C4-2B (cell line): ENCODE measurements around the gene KANSL1L.

Experiments
- H3K27ac ChIP-seq: fragments of 450-650 bp; 2 replicates; pipeline ENCODE4 v1.5.1; 2017
- ZFX ChIP-seq: fragments of 450-650 bp; IDR thresholded peaks from 2 replicates; pipeline ENCODE4 v1.6.1; 2017
- TF ChIP-seq, protein P1 (sequence below): fragments of 450-650 bp; conservative IDR thresholded peaks from 2 replicates; pipeline ENCODE4 v1.5.1; 2017; ENCODE audit warnings: mild to moderate bottlenecking

KANSL1L gene

GRCh38 chr2:210094787-210095186 is 76.4 kb downstream of the KANSL1L start:
- TF ChIP-seq ZFX = no peak
- TF ChIP-seq, protein P1, sequence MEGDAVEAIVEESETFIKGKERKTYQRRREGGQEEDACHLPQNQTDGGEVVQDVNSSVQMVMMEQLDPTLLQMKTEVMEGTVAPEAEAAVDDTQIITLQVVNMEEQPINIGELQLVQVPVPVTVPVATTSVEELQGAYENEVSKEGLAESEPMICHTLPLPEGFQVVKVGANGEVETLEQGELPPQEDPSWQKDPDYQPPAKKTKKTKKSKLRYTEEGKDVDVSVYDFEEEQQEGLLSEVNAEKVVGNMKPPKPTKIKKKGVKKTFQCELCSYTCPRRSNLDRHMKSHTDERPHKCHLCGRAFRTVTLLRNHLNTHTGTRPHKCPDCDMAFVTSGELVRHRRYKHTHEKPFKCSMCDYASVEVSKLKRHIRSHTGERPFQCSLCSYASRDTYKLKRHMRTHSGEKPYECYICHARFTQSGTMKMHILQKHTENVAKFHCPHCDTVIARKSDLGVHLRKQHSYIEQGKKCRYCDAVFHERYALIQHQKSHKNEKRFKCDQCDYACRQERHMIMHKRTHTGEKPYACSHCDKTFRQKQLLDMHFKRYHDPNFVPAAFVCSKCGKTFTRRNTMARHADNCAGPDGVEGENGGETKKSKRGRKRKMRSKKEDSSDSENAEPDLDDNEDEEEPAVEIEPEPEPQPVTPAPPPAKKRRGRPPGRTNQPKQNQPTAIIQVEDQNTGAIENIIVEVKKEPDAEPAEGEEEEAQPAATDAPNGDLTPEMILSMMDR = no peak
- H3K27ac ChIP-seq = no peak overlapping the region

GRCh38 chr2:210092791-210093190 is 78.4 kb downstream of the KANSL1L start:
- TF ChIP-seq ZFX = no peak
- TF ChIP-seq, protein P1 = no peak; the same call in 1 of the 2 replicates
- H3K27ac ChIP-seq = no peak overlapping the region

- TF ChIP-seq, protein P1 = no peak
- TF ChIP-seq ZFX = no peak
- no peak overlapping the region for H3K27ac ChIP-seq
Observed at GRCh38 chr2:210086930-210087329, 84.3 kb downstream of the KANSL1L start.

- no peak overlapping the region for H3K27ac ChIP-seq
- TF ChIP-seq, protein P1 = no peak
- TF ChIP-seq ZFX = no peak
Observed at GRCh38 chr2:210086292-210086691, 84.9 kb downstream of the KANSL1L start.

GRCh38 chr2:210072922-210073509 is 98.2 kb downstream of the KANSL1L start:
- TF ChIP-seq ZFX = no peak
- TF ChIP-seq, protein P1 = peak; percentile 79
- no peak overlapping the region for H3K27ac ChIP-seq

DNA sequence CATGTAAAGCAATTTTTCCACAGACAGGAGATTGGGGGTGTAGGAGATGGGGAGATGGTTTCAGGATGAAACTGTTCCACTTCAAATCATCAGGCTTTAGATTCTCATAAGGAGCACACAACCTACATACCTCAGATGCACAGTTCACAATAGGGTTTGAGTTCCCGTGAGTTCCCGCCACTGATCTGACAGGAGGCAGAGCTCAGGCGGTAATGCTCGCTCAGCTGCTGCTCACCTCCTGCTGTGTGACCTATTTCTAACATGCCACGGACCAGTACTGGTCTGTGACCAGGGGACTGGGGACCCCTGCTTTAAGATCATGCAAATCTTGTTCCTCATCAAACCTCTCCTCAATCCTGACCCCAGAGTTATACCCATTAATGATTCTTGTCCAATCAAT is 98.7 kb downstream of the KANSL1L start:
- H3K27ac ChIP-seq = no peak overlapping the region
- no peak for TF ChIP-seq ZFX
- TF ChIP-seq, protein P1 = no peak

DNA sequence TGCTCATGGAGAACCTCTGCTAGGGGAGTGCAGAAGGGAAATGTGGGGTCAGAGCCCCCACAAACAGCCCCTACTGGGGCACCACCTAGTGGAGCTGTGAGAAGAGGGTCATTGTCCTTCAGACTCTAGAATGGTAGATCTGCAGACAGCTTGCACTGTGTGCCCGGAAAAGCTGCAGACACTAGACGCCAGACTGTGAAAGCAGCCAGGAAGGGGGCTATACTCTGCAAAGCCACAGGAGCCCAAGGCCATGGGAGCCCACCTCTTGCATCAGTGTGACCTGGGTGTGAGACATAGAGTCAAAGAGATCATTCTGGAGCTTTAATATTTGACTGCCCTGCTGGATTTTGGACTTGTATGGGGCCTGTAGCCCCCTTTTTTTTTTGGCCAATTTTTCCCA is 107.9 kb downstream of the KANSL1L start:
- TF ChIP-seq, protein P1 = no peak
- no peak for TF ChIP-seq ZFX
- no peak overlapping the region for H3K27ac ChIP-seq
